ENCODE data around the gene CSMD2. TPM values are rescaled to one million over a fixed set of nuclear protein-coding genes. Genes with fewer than 3 reads are reported as not detected.

CSMD2 gene
- total and polyA plus RNA-seq, 2 experiments from 2014 or later: 5.3 to 16.6 TPM

DNA sequence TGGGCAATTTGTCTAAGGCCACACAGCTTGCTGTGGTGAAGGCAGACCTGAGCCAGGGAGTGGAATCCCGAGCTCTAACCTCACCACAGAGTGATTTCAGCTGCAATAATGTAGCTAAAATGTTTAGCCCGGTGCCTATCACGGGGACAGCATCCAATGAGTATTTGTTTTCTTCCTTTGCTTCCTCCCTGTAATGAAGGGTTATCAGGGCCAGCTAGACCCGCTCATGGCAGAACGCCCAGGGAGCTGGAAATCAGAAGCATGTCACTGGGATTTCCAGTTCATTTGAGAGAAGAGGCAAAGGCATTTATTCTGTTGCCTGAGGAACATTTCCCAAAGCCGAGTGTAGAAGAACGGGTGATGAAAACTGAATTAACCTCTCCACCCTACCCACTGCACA lies 509.5 kb downstream of the CSMD2 start (continued):
- TF ChIP-seq, protein P1, sequence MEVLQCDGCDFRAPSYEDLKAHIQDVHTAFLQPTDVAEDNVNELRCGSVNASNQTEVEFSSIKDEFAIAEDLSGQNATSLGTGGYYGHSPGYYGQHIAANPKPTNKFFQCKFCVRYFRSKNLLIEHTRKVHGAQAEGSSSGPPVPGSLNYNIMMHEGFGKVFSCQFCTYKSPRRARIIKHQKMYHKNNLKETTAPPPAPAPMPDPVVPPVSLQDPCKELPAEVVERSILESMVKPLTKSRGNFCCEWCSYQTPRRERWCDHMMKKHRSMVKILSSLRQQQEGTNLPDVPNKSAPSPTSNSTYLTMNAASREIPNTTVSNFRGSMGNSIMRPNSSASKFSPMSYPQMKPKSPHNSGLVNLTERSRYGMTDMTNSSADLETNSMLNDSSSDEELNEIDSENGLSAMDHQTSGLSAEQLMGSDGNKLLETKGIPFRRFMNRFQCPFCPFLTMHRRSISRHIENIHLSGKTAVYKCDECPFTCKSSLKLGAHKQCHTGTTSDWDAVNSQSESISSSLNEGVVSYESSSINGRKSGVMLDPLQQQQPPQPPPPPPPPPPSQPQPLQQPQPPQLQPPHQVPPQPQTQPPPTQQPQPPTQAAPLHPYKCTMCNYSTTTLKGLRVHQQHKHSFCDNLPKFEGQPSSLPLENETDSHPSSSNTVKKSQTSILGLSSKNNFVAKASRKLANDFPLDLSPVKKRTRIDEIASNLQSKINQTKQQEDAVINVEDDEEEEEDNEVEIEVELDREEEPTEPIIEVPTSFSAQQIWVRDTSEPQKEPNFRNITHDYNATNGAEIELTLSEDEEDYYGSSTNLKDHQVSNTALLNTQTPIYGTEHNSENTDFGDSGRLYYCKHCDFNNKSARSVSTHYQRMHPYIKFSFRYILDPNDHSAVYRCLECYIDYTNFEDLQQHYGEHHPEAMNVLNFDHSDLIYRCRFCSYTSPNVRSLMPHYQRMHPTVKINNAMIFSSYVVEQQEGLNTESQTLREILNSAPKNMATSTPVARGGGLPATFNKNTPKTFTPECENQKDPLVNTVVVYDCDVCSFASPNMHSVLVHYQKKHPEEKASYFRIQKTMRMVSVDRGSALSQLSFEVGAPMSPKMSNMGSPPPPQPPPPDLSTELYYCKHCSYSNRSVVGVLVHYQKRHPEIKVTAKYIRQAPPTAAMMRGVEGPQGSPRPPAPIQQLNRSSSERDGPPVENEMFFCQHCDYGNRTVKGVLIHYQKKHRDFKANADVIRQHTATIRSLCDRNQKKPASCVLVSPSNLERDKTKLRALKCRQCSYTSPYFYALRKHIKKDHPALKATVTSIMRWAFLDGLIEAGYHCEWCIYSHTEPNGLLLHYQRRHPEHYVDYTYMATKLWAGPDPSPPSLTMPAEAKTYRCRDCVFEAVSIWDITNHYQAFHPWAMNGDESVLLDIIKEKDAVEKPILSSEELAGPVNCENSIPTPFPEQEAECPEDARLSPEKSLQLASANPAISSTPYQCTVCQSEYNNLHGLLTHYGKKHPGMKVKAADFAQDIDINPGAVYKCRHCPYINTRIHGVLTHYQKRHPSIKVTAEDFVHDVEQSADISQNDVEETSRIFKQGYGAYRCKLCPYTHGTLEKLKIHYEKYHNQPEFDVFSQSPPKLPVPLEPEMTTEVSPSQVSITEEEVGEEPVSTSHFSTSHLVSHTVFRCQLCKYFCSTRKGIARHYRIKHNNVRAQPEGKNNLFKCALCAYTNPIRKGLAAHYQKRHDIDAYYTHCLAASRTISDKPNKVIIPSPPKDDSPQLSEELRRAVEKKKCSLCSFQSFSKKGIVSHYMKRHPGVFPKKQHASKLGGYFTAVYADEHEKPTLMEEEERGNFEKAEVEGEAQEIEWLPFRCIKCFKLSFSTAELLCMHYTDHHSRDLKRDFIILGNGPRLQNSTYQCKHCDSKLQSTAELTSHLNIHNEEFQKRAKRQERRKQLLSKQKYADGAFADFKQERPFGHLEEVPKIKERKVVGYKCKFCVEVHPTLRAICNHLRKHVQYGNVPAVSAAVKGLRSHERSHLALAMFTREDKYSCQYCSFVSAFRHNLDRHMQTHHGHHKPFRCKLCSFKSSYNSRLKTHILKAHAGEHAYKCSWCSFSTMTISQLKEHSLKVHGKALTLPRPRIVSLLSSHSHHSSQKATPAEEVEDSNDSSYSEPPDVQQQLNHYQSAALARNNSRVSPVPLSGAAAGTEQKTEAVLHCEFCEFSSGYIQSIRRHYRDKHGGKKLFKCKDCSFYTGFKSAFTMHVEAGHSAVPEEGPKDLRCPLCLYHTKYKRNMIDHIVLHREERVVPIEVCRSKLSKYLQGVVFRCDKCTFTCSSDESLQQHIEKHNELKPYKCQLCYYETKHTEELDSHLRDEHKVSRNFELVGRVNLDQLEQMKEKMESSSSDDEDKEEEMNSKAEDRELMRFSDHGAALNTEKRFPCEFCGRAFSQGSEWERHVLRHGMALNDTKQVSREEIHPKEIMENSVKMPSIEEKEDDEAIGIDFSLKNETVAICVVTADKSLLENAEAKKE (CRISPR knock-in tag; IDR thresholded peaks at IDR 0.05): no peak
- TF ChIP-seq ZNF114 (CRISPR knock-in tag; IDR thresholded peaks at IDR 0.05) (no peak), POLR2AphosphoS5 (IDR thresholded peaks at IDR 0.05; ENCODE audit: low read depth) (no peak)

DNA sequence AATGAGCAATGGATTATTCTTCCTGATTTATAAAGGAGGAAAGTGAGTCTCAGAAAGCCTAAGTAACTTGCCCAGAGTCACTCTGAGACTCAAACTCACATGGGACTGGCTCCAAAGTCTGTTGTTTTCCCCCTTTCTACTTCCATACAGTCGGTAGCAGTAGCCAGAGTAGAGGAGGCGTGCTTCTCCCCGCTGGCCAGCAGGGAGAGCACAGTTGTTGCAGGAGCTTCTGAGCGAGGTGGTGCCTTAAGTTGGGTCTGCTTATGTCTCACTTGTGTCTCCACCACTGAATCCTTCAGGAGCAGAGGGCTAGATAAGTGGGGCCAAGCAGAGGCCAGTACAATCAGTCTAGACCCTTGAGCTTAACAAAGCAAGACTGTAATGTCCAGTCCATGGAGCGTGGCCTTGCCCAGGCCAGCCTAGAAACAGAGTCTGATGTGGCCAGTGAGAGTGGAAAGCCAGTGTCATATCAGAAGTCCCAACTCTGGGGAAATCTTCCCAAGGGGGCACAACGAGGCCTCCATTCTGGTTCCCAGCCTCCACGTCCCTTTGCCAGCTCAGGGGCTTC lies 510.7 kb downstream of the CSMD2 start:
- H3K4me1 ChIP-seq (ENCODE audit: insufficient read depth): no peaks in the 10 kb centered on the region
- H3K4me1 Mint-ChIP-seq: no peaks in the 10 kb centered on the region
- peaks cover 17% of the 10 kb centered on the region for H3K36me3 Mint-ChIP-seq (ENCODE audit: low read depth)
- no peaks in the 10 kb centered on the region; the same call in 1 of the 2 replicates for H4K20me1 ChIP-seq (replicated peaks; ENCODE audit: insufficient read depth)
- H3K27me3 Mint-ChIP-seq (ENCODE audit: insufficient read depth, low read depth, poor library complexity): peaks cover 2% of the 10 kb centered on the region
- H3K4me2 ChIP-seq: no peak overlapping the region
- TF ChIP-seq, protein P2, sequence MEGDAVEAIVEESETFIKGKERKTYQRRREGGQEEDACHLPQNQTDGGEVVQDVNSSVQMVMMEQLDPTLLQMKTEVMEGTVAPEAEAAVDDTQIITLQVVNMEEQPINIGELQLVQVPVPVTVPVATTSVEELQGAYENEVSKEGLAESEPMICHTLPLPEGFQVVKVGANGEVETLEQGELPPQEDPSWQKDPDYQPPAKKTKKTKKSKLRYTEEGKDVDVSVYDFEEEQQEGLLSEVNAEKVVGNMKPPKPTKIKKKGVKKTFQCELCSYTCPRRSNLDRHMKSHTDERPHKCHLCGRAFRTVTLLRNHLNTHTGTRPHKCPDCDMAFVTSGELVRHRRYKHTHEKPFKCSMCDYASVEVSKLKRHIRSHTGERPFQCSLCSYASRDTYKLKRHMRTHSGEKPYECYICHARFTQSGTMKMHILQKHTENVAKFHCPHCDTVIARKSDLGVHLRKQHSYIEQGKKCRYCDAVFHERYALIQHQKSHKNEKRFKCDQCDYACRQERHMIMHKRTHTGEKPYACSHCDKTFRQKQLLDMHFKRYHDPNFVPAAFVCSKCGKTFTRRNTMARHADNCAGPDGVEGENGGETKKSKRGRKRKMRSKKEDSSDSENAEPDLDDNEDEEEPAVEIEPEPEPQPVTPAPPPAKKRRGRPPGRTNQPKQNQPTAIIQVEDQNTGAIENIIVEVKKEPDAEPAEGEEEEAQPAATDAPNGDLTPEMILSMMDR (conservative IDR thresholded peaks at IDR 0.05; ENCODE audit: low read depth in 2 of 2): peak; percentile 47 to 65
- TF ChIP-seq, protein P3, sequence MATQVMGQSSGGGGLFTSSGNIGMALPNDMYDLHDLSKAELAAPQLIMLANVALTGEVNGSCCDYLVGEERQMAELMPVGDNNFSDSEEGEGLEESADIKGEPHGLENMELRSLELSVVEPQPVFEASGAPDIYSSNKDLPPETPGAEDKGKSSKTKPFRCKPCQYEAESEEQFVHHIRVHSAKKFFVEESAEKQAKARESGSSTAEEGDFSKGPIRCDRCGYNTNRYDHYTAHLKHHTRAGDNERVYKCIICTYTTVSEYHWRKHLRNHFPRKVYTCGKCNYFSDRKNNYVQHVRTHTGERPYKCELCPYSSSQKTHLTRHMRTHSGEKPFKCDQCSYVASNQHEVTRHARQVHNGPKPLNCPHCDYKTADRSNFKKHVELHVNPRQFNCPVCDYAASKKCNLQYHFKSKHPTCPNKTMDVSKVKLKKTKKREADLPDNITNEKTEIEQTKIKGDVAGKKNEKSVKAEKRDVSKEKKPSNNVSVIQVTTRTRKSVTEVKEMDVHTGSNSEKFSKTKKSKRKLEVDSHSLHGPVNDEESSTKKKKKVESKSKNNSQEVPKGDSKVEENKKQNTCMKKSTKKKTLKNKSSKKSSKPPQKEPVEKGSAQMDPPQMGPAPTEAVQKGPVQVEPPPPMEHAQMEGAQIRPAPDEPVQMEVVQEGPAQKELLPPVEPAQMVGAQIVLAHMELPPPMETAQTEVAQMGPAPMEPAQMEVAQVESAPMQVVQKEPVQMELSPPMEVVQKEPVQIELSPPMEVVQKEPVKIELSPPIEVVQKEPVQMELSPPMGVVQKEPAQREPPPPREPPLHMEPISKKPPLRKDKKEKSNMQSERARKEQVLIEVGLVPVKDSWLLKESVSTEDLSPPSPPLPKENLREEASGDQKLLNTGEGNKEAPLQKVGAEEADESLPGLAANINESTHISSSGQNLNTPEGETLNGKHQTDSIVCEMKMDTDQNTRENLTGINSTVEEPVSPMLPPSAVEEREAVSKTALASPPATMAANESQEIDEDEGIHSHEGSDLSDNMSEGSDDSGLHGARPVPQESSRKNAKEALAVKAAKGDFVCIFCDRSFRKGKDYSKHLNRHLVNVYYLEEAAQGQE (IDR thresholded peaks at IDR 0.05; ENCODE audit: unreplicated experiment): no peak
- no peak for TF ChIP-seq STAT1 (IDR thresholded peaks at IDR 0.05; ENCODE audit: unreplicated experiment)
- no peaks in the 10 kb centered on the region for H3K79me2 ChIP-seq (replicated peaks; ENCODE audit: insufficient read depth)
- H3K36me3 ChIP-seq (ENCODE audit: insufficient read depth): no peaks in the 10 kb centered on the region
- no peak overlapping the region for H3K27ac ChIP-seq (ENCODE audit: low read depth)
- no peaks in the 10 kb centered on the region for H3K9me2 ChIP-seq (ENCODE audit: insufficient read depth)
- no peaks in the 10 kb centered on the region for H3K27me3 ChIP-seq (ENCODE audit: insufficient read depth)
- DNase-seq (ENCODE audit: low spot score) (peak; percentile 55), ATAC-seq (peak; percentile 99)
- H3K4me3 ChIP-seq: no peak overlapping the region
- H3F3A ChIP-seq (replicated peaks; ENCODE audit: low read depth): no peaks in the 10 kb centered on the region
- H3K4me3 Mint-ChIP-seq: no peak overlapping the region
- H3K27ac Mint-ChIP-seq: no peak overlapping the region
- H2AFZ ChIP-seq: no peak overlapping the region
- H3K9me3 Mint-ChIP-seq: no peaks in the 10 kb centered on the region; the same call in 2 of the 3 replicates
